ENCODE results near the gene CSPG4. TPM values are rescaled to one million over a fixed set of nuclear protein-coding genes. Genes with fewer than 3 reads are reported as not detected.
"Not testable (repeated sequence)": the region's sequence is repeated elsewhere in the genome, so short reads cannot be mapped to it uniquely, and the experiment has no call there.

The CSPG4 gene
- total and polyA plus RNA-seq, 10 of the 15 experiments (the other 5 are each of a cell fraction or from before 2014, with no cell fraction given) = 0.02 to 2.2 (median 0.76) TPM

GRCh38 chr15:75713338-75713895 is 769 bp upstream of the CSPG4 start:
- Histone ChIP-seq H3K9me3 (replicated peaks; ENCODE audit: control insufficient read depth, insufficient read depth, low read length) (no peaks in the 10 kb centered on the region), H3K4me2 (ENCODE audit: control insufficient read depth, insufficient read depth) (no peak overlapping the region), H3K79me2 (ENCODE audit: control insufficient read depth, insufficient read depth, low read length) (no peaks in the 10 kb centered on the region), H3K4me3 (no peak overlapping the region), H2AFZ (ENCODE audit: control insufficient read depth, low read depth, low read length) (no peak overlapping the region), H3K9ac (ENCODE audit: control insufficient read depth, insufficient read depth, low read length) (no peak overlapping the region), H3K27ac (ENCODE audit: control insufficient read depth, insufficient read depth) (no peak overlapping the region), H3K27me3 (replicated peaks in 1 of 2; ENCODE audit: control insufficient read depth in 2 of 2, insufficient read depth in 2 of 2, low read length in 1 of 2) (peaks cover 0 to 4% of the 10 kb centered on the region in 2 experiments; a peak in 2 of 4 replicates), H3K36me3 (ENCODE audit: control insufficient read depth in 2 of 2, insufficient read depth in 2 of 2, low read length in 1 of 2) (no peaks in the 10 kb centered on the region), H4K20me1 (ENCODE audit: control insufficient read depth, insufficient read depth) (no peaks in the 10 kb centered on the region), H3K4me1 (ENCODE audit: control insufficient read depth, insufficient read depth, low read length) (no peaks in the 10 kb centered on the region)
- ChIA-PET SMC1A (ENCODE audit: uncharacterized antibody, unreplicated experiment) (interaction anchor here (0.5 to 1.4 kb wide), 2 partner anchors 11 to 62 kb away, joined by 4 to 5 read pairs; a partner anchor contains a TSS), POLR2A (interaction anchor here (0.6 kb wide), 1 partner anchor 660 kb away, joined by 5 read pairs; no protein-coding TSS in a partner anchor), CTCF (interaction anchor here (0.6 to 1.5 kb wide), 4 partner anchors 11 to 87 kb away, joined by 3 to 4 read pairs (median 4); a partner anchor contains a TSS), RAD21 (ENCODE audit: unreplicated experiment) (no interaction called here)
- FAIRE-seq = no peak
- intact Hi-C loops (cut with micrococcal nuclease; ENCODE audit: unreplicated experiment) (no loop called here), in situ Hi-C loops (cut with MboI) (no loop called here)
- WGBS (ENCODE audit: insufficient coverage, insufficient replicate concordance, low lambda C conversion rate, missing lambda C conversion rate) = 32% methylated on average over 9 of the region's 9 CpGs
- no peak for ATAC-seq
- BruUV-seq (replicated peaks) = no TSS peak
- TF ChIP-seq NR2C1 (IDR thresholded peaks at IDR 0.05) (no peak), STAT1 (conservative IDR thresholded peaks at IDR 0.05) (no peak), NRF1 (conservative IDR thresholded peaks at IDR 0.05; ENCODE audit: low read depth, low read length) (no peak), MTA3 (IDR thresholded peaks at IDR 0.05; ENCODE audit: borderline replicate concordance, low read length) (no peak), PML (IDR thresholded peaks at IDR 0.05; ENCODE audit: low read length) (no peak), MTA2 (IDR thresholded peaks at IDR 0.05; ENCODE audit: low read depth) (no peak), NBN (IDR thresholded peaks at IDR 0.05) (no peak), SP1 (IDR thresholded peaks at IDR 0.05; ENCODE audit: low read depth, low read length) (no peak), IKZF2 (IDR thresholded peaks at IDR 0.05) (no peak), STAT3 (IDR thresholded peaks at IDR 0.05; ENCODE audit: low read depth, low read length) (no peak), SIX5 (IDR thresholded peaks at IDR 0.05; ENCODE audit: low read depth, low read length, severe bottlenecking) (no peak), KDM1A (IDR thresholded peaks at IDR 0.05; ENCODE audit: borderline replicate concordance) (no peak), LARP7 (IDR thresholded peaks at IDR 0.05) (no peak), KLF5 (IDR thresholded peaks at IDR 0.05; ENCODE audit: partially characterized antibody) (no peak), SMC3 (IDR thresholded peaks at IDR 0.05; ENCODE audit: borderline replicate concordance, low read length) (no peak)
- TF ChIP-seq, protein P1, sequence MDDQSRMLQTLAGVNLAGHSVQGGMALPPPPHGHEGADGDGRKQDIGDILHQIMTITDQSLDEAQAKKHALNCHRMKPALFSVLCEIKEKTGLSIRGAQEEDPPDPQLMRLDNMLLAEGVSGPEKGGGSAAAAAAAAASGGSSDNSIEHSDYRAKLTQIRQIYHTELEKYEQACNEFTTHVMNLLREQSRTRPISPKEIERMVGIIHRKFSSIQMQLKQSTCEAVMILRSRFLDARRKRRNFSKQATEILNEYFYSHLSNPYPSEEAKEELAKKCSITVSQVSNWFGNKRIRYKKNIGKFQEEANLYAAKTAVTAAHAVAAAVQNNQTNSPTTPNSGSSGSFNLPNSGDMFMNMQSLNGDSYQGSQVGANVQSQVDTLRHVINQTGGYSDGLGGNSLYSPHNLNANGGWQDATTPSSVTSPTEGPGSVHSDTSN (IDR thresholded peaks at IDR 0.05; ENCODE audit: insufficient replicate concordance, low read depth, low read length) = no peak
- no peak for DNase-seq (ENCODE audit: low read depth, low spot score)

- H3K27me3 ChIP-seq (replicated peaks in 1 of 2; ENCODE audit: control insufficient read depth in 2 of 2, insufficient read depth in 2 of 2, low read length in 1 of 2); POLR2A ChIA-PET; DNase-seq (ENCODE audit: low read depth, low spot score); H3K79me2 ChIP-seq (ENCODE audit: control insufficient read depth, insufficient read depth, low read length); BruUV-seq (replicated peaks); H3K4me3 ChIP-seq; SMC1A ChIA-PET (ENCODE audit: uncharacterized antibody, unreplicated experiment); ATAC-seq; H3K4me2 ChIP-seq (ENCODE audit: control insufficient read depth, insufficient read depth); H3K27ac ChIP-seq (ENCODE audit: control insufficient read depth, insufficient read depth); H3K9ac ChIP-seq (ENCODE audit: control insufficient read depth, insufficient read depth, low read length); H4K20me1 ChIP-seq (ENCODE audit: control insufficient read depth, insufficient read depth); intact Hi-C loops (cut with micrococcal nuclease; ENCODE audit: unreplicated experiment); H2AFZ ChIP-seq (ENCODE audit: control insufficient read depth, low read depth, low read length); RAD21 ChIA-PET (ENCODE audit: unreplicated experiment); H3K4me1 ChIP-seq (ENCODE audit: control insufficient read depth, insufficient read depth, low read length); in situ Hi-C loops (cut with MboI); H3K9me3 ChIP-seq (replicated peaks; ENCODE audit: control insufficient read depth, insufficient read depth, low read length); H3K36me3 ChIP-seq (ENCODE audit: control insufficient read depth in 2 of 2, insufficient read depth in 2 of 2, low read length in 1 of 2): not testable (repeated sequence)
- WGBS (ENCODE audit: insufficient coverage, insufficient replicate concordance, low lambda C conversion rate, missing lambda C conversion rate) = 20% methylated on average over 7 of the region's 7 CpGs
- peak; percentile 7 for FAIRE-seq
- CTCF ChIA-PET = interaction anchor here (0.6 kb wide), 1 partner anchor 90 kb away, joined by 3 read pairs; no protein-coding TSS in a partner anchor
These were observed 1.2 kb downstream of the CSPG4 start for GRCh38 chr15:75711495-75711894.
